K562 (cell line): Measurements from ENCODE around the gene PHKA1. TPM values are rescaled to one million over a fixed set of nuclear protein-coding genes. Genes with fewer than 3 reads are reported as not detected.

ENCODE experiments used
- ATAC-seq: fragments of 200-7000 bp; cut with Tn5 transposase; 3 replicates; pipeline ENCODE4 v1.9.1; 2020; ENCODE audit warnings: moderate library complexity
- BruUV-seq: library from RNA; stranded (reverse); fragments of 400-500 nt; replicated peaks from 2 replicates; lab custom pipeline; 2021; lab: Mats Ljungman, UMichigan
- CTCF ChIA-PET: fragments of 300-600 bp; formaldehyde crosslinking; extraction: SDS; loops from one replicate; lab custom pipeline; 2021; ENCODE audit warnings: low intra/inter-chr PET ratio; lab: Yijun Ruan, JAX
- POLR2A ChIA-PET: fragments of 300-600, 350-650 bp; sonication (Branson Sonifier 250); formaldehyde crosslinking; extraction: SDS; loops from one replicate; lab custom pipeline; 2021; ENCODE audit warnings: antibody characterized with exemption, inconsistent platforms; lab: Yijun Ruan, JAX
- DNase-seq, 4 experiments: peaks; one replicate each; pipeline versions ENCODE4 v3.0.0 to v3.0.0-alpha.2; 2011 to 2018; ENCODE audit warnings: low spot score in 3 of 4, mixed read lengths in 3 of 4; ENCODE audit errors: extremely low read depth in 1 of 4
- FAIRE-seq: peaks from 2 replicates; lab custom pipeline; 2011; peaks lifted over from hg19 to GRCh38; lab: Jason Lieb, UNC
- H2AFZ ChIP-seq: 2 replicates; pipeline ENCODE4 v1.6.0; 2011; ENCODE audit warnings: low read depth, low read length, control low read depth, inconsistent platforms
- H3K27ac ChIP-seq: fragments of 200-600 bp; 3 replicates; pipeline ENCODE4 v1.8.0; 2011; ENCODE audit warnings: low read depth, mild to moderate bottlenecking, control low read depth, inconsistent platforms, low read length, moderate library complexity, mixed read lengths; ENCODE audit errors: extremely low read depth
- H3K27me3 ChIP-seq, 2 experiments: fragments of 300-600 bp in 1 of 2; 2 replicates in 1 of 2; 3 replicates in 1 of 2; pipeline versions ENCODE4 v1.6.0 to v1.8.0; 2011; ENCODE audit warnings: inconsistent platforms in 2 of 2, low read length in 2 of 2, mild to moderate bottlenecking in 1 of 2, mixed read lengths in 1 of 2, moderate library complexity in 1 of 2; ENCODE audit not compliant: control insufficient read depth in 2 of 2, insufficient read depth in 2 of 2
- H3K36me3 ChIP-seq: fragments of 300-600 bp; 3 replicates; pipeline ENCODE4 v1.8.0; 2011; ENCODE audit warnings: mild to moderate bottlenecking, low read length, inconsistent platforms; ENCODE audit not compliant: control insufficient read depth, insufficient read depth
- H3K4me1 ChIP-seq, 2 experiments: fragments of 200-600 bp in 1 of 2; replicated peaks in 1 of 2; 2 replicates in 1 of 2; 3 replicates in 1 of 2; pipeline versions ENCODE4 v1.5.1 to v1.8.0; 2011; ENCODE audit warnings: inconsistent platforms in 2 of 2, low read length in 2 of 2, mild to moderate bottlenecking in 1 of 2, mixed read lengths in 1 of 2, moderate library complexity in 1 of 2; ENCODE audit not compliant: control insufficient read depth in 2 of 2, insufficient read depth in 2 of 2
- H3K4me2 ChIP-seq: 2 replicates; pipeline ENCODE4 v1.6.1; 2011; ENCODE audit warnings: low read length, control low read depth, inconsistent platforms, mixed read lengths; ENCODE audit not compliant: insufficient read depth
- H3K4me3 ChIP-seq: fragments of 200-600 bp; sonication (generic), shearing (Covaris generic); 2 replicates; pipeline ENCODE4 v1.5.1; 2016; ENCODE audit warnings: control low read depth, inconsistent platforms
- H3K79me2 ChIP-seq: fragments of 200-600 bp; 3 replicates; pipeline ENCODE4 v1.8.0; 2011; ENCODE audit warnings: low read length, inconsistent platforms; ENCODE audit not compliant: control insufficient read depth, insufficient read depth
- H3K9ac ChIP-seq, 2 experiments: 2 replicates each; pipeline versions ENCODE4 v1.6.0 to v1.6.1; 2011; ENCODE audit warnings: low read depth in 2 of 2, low read length in 2 of 2, control low read depth in 1 of 2, inconsistent platforms in 1 of 2, mild to moderate bottlenecking in 1 of 2, mixed read lengths in 1 of 2; ENCODE audit not compliant: insufficient read depth in 1 of 2
- H3K9me1 ChIP-seq: one replicate; pipeline ENCODE4 v1.6.0; 2011; ENCODE audit warnings: inconsistent platforms, mild to moderate bottlenecking, low read length, moderate library complexity; ENCODE audit not compliant: control insufficient read depth, insufficient read depth
- H3K9me3 ChIP-seq: replicated peaks from 2 replicates; pipeline ENCODE4 v1.5.1; 2011; ENCODE audit warnings: low read depth, low read length, inconsistent platforms; ENCODE audit not compliant: control insufficient read depth, insufficient read depth
- H4K20me1 ChIP-seq: replicated peaks from 2 replicates; pipeline ENCODE4 v1.6.1; 2011; ENCODE audit warnings: low read length, inconsistent platforms, mixed read lengths; ENCODE audit not compliant: control insufficient read depth, insufficient read depth
- HMGN3 ChIP-seq: IDR thresholded peaks from 2 replicates; pipeline ENCODE4 v1.6.1; 2011; ENCODE audit warnings: borderline replicate concordance, low read depth, mild to moderate bottlenecking, mixed read lengths, low read length; ENCODE audit not compliant: insufficient read length; ENCODE audit errors: extremely low read depth
- KDM1A ChIP-seq, 2 experiments: fragments of 450-650 bp; IDR thresholded peaks; 2 replicates each; pipeline ENCODE4 v1.6.1; 2016; ENCODE audit warnings: mild to moderate bottlenecking in 2 of 2
- MCM3 ChIP-seq: fragments of 450-650 bp; IDR thresholded peaks from 2 replicates; pipeline ENCODE4 v1.6.1; 2016
- MEIS2 ChIP-seq: fragments of 450-650 bp; IDR thresholded peaks from 2 replicates; pipeline ENCODE4 v1.6.1; 2014; ENCODE audit warnings: mild to moderate bottlenecking; ENCODE audit not compliant: partially characterized antibody
- SMARCB1 ChIP-seq: IDR thresholded peaks from 2 replicates; pipeline ENCODE4 v1.6.1; 2011; ENCODE audit warnings: improper control_type of control experiment, low read depth; ENCODE audit not compliant: insufficient read length
- SNRNP70 ChIP-seq: fragments of 200-400 bp; formaldehyde crosslinking; optimal IDR thresholded peaks from 2 replicates; pipeline ENCODE3; 2017; ENCODE audit warnings: low read depth, low read length
- TCF15 ChIP-seq: fragments of 250-450 bp; sonication (Bioruptor Pico); IDR thresholded peaks from 2 replicates; pipeline ENCODE4 v1.8.0; 2022; ENCODE audit warnings: moderate library complexity, mild to moderate bottlenecking, inconsistent platforms
- TSC22D4 ChIP-seq: fragments of 450-650 bp; IDR thresholded peaks from 2 replicates; pipeline ENCODE4 v1.6.1; 2016; ENCODE audit warnings: missing genetic modification characterization, missing biosample characterization, control low read depth
- WGBS: fragments of 100-300 bp; shearing (Covaris generic); methylation state at CpG from one replicate; pipeline ENCODE4 v1.1.6; 2016; ENCODE audit warnings: low coverage, mixed read lengths; ENCODE audit not compliant: insufficient coverage; ENCODE audit errors: missing lambda C conversion rate; 5-methylcytosine and 5-hydroxymethylcytosine counted together
- in situ Hi-C: fragments of 300-500 bp; cut with MboI; formaldehyde crosslinking; loops from 4 replicates; pipeline ENCODE4 v1.15.0; 2018; ENCODE audit warnings: inconsistent platforms, mixed read lengths
- intact Hi-C: fragments of 100-400 bp; cut with micrococcal nuclease; formaldehyde crosslinking; loops from 2 replicates; pipeline ENCODE4 v1.14.2; 2022
- polyA plus RNA-seq, 8 experiments: library from polyadenylated mRNA; depleted of rRNA in 4 of 8; stranded (reverse) in 5 of 8; unstranded in 3 of 8; fragments of >200 nt; fragmentation: Nextera tagmentation in 2 of 8; fragmentation: Illumina TruSeq in 1 of 8; extraction: Ambion mirVana in 2 of 8; extraction: Trizol in 1 of 8; gene quantifications; 2 replicates each; pipeline versions ENCODE4 v1.2.1 to v1.2.3, GENCODE V29; 2011 to 2014; ENCODE audit warnings: inconsistent platforms in 1 of 8, missing spikeins in 1 of 8
- total RNA-seq, 7 experiments: library from RNA; depleted of rRNA in 6 of 7; stranded (reverse); fragments of >200 nt in 6 of 7; fragmentation: Illumina TruSeq in 2 of 7; extraction: Trizol in 2 of 7; gene quantifications; 2 replicates each; pipeline versions ENCODE4 v1.2.1 to v1.2.3, GENCODE V29; 2011 to 2021; ENCODE audit warnings: low replicate concordance in 1 of 7

PHKA1 gene
- total and polyA plus RNA-seq, 9 of the 15 experiments (the other 6 are each of a cell fraction or from before 2014, with no cell fraction given) = 2.4 to 9.6 (median 5.8) TPM

GRCh38 chrX:72621625-72622485, 92.3 kb downstream of the PHKA1 start:
- no TSS peak for BruUV-seq
- no peaks in the 10 kb centered on the region for H3K79me2 ChIP-seq
- FAIRE-seq (no peak), DNase-seq (no peak), ATAC-seq (no peak)
- no peak overlapping the region for H3K4me3 ChIP-seq
- H3K4me2 ChIP-seq = no peak overlapping the region
- no peaks in the 10 kb centered on the region for H3K9me1 ChIP-seq
- H3K27ac ChIP-seq = no peak overlapping the region
- intact Hi-C loops (no loop called here), in situ Hi-C loops (no loop called here)
- POLR2A ChIA-PET = no interaction called here
- CTCF ChIA-PET = no interaction called here
- H2AFZ ChIP-seq = no peak overlapping the region
- no peak overlapping the region for H3K9ac ChIP-seq
- peaks cover 0 to 5% of the 10 kb centered on the region in 2 experiments; a peak in 2 of 5 replicates for H3K4me1 ChIP-seq
- WGBS = 54% methylated on average over 4 of the region's 4 CpGs
- H3K27me3 ChIP-seq = no peaks in the 10 kb centered on the region
- TF ChIP-seq HMGN3 = no peak
- TF ChIP-seq SMARCB1 = no peak
- no peak for TF ChIP-seq TSC22D4 (tag)
- TF ChIP-seq MCM3 = no peak
- TF ChIP-seq KDM1A (IDR thresholded peaks at IDR 0.05) = no peak
- no peak for TF ChIP-seq MEIS2
- TF ChIP-seq TCF15 = no peak
- TF ChIP-seq SNRNP70 = no peak
- TF ChIP-seq, all 486 proteins: peak for 0
- no peaks in the 10 kb centered on the region for H3K9me3 ChIP-seq
- H3K36me3 ChIP-seq = peaks cover 6% of the 10 kb centered on the region; the same call in 1 of the 3 replicates
- no peaks in the 10 kb centered on the region for H4K20me1 ChIP-seq
